Lung (tissue), 12 donors: ENCODE measurements around the gene SAMM50. TPM values are rescaled to one million over a fixed set of nuclear protein-coding genes. Genes with fewer than 3 reads are reported as not detected.

Source experiments
- ATAC-seq: fragments of 200-7000 bp; cut with Tn5 transposase; one replicate; pipeline ENCODE4 v1.9.1; 2020; ENCODE audit warnings: moderate number of reproducible peaks; ENCODE audit not compliant: insufficient read depth, low FRiP score
- DNase-seq, 3 donors: peaks; one replicate each; pipeline ENCODE4 v3.0.0-alpha.2; 2013 to 2017
- H3K27ac ChIP-seq, 2 donors: one replicate each; pipeline ENCODE4 v1.5.1; 2013; ENCODE audit warnings: mild to moderate bottlenecking in 2 of 2, moderate library complexity in 2 of 2, control low read depth in 1 of 2, inconsistent platforms in 1 of 2, low read depth in 1 of 2, low read length in 1 of 2
- H3K27me3 ChIP-seq, 3 donors: one replicate each; pipeline ENCODE4 v1.5.1; 2013; ENCODE audit warnings: low read length in 2 of 3; ENCODE audit not compliant: control insufficient read depth in 3 of 3, insufficient read depth in 3 of 3
- H3K36me3 ChIP-seq, 4 donors: one replicate each; pipeline ENCODE4 v1.5.1; 2013; ENCODE audit warnings: low read length in 4 of 4, mild to moderate bottlenecking in 1 of 4, moderate library complexity in 1 of 4; ENCODE audit not compliant: control insufficient read depth in 4 of 4, insufficient read depth in 4 of 4
- H3K4me1 ChIP-seq, 5 donors: one replicate each; pipeline ENCODE4 v1.5.1; 2013; ENCODE audit warnings: low read length in 5 of 5, mild to moderate bottlenecking in 2 of 5, moderate library complexity in 1 of 5; ENCODE audit not compliant: control insufficient read depth in 5 of 5, insufficient read depth in 5 of 5
- H3K4me3 ChIP-seq: one replicate; pipeline ENCODE4 v1.5.1; 2013; ENCODE audit warnings: mild to moderate bottlenecking, control low read depth, moderate library complexity
- H3K9ac ChIP-seq, 2 donors: one replicate each; pipeline ENCODE4 v1.5.1; 2013; ENCODE audit warnings: low read length in 2 of 2, control low read depth in 1 of 2; ENCODE audit not compliant: insufficient read depth in 1 of 2
- H3K9me3 ChIP-seq, 4 donors: one replicate each; pipeline ENCODE4 v1.5.1; 2013; ENCODE audit warnings: low read length in 3 of 4, mild to moderate bottlenecking in 1 of 4, moderate library complexity in 1 of 4; ENCODE audit not compliant: control insufficient read depth in 4 of 4, insufficient read depth in 3 of 4
- WGBS, 2 donors: extraction: QIAGEN DNeasy Blood & Tissue Kit; methylation state at CpG; one replicate each; pipeline ENCODE4 v1.1.7; 2013; 5-methylcytosine and 5-hydroxymethylcytosine counted together
- polyA plus RNA-seq, 2 donors: library from polyadenylated mRNA; stranded (reverse); fragments of 200-250 nt; gene quantifications; one replicate each; pipeline ENCODE4 v1.2.1, GENCODE V29; 2013
- total RNA-seq, 2 donors: library from RNA; depleted of rRNA in 1 of 2; stranded (reverse); fragments of >200 nt in 1 of 2; gene quantifications; one replicate each; pipeline ENCODE4 v1.2.1, GENCODE V29; 2014 to 2021
- TF ChIP-seq, protein P1 (sequence below): IDR thresholded peaks from 2 replicates; pipeline ENCODE4 v1.5.1; 2012; ENCODE audit warnings: mild to moderate bottlenecking; ENCODE audit errors: control extremely low read depth, extremely low read depth
- donor health status: control.
- donor health status: control.
- donor health status: Bipolar disorder and iron deficiency.
- donor health status: healthy.
- donor health status: DM: yes; HTN: yes; CAD: no.

SAMM50 gene
- total and polyA plus RNA-seq, 4 donors: 11.2 to 35.9 (median 30.5) TPM

DNA sequence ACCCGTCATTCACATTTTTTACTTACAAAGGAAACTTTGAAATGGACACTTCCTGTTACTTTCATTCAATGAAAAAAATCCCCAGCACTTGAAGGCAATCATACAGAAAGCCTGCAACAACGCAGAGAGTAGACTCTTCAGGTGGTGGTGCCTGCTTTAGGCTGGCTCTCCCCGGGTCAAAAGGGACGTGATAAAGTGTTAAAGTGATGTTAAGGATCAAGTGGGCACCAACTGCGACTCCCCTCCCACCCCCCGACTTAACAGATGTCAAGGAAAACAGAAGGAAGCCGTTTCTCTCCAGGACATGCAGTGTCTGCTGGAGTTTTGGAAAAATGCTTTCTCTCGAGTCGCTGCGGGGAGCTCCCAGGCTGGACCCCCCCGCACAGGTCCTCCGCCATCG lies 32.1 kb upstream of the SAMM50 start:
- DNase-seq (no peak), ATAC-seq (no peak)
- Histone ChIP-seq H3K27me3 (peaks cover 0 to 4% (median 0%) of the 10 kb centered on the region in 3 donors), H3K36me3 (no peaks in the 10 kb centered on the region), H3K9ac (peak overlapping the region in 1 of 2 donors; percentile 68), H3K9me3 (no peaks in the 10 kb centered on the region), H3K27ac (no peak overlapping the region), H3K4me1 (peaks cover 0 to 6% (median 2%) of the 10 kb centered on the region in 5 donors), H3K4me3 (no peak overlapping the region)
- TF ChIP-seq, protein P1, sequence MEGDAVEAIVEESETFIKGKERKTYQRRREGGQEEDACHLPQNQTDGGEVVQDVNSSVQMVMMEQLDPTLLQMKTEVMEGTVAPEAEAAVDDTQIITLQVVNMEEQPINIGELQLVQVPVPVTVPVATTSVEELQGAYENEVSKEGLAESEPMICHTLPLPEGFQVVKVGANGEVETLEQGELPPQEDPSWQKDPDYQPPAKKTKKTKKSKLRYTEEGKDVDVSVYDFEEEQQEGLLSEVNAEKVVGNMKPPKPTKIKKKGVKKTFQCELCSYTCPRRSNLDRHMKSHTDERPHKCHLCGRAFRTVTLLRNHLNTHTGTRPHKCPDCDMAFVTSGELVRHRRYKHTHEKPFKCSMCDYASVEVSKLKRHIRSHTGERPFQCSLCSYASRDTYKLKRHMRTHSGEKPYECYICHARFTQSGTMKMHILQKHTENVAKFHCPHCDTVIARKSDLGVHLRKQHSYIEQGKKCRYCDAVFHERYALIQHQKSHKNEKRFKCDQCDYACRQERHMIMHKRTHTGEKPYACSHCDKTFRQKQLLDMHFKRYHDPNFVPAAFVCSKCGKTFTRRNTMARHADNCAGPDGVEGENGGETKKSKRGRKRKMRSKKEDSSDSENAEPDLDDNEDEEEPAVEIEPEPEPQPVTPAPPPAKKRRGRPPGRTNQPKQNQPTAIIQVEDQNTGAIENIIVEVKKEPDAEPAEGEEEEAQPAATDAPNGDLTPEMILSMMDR: no peak
- 0 to 1% methylated on average over 13 of the region's 13 CpGs for WGBS, 2 donors

DNA sequence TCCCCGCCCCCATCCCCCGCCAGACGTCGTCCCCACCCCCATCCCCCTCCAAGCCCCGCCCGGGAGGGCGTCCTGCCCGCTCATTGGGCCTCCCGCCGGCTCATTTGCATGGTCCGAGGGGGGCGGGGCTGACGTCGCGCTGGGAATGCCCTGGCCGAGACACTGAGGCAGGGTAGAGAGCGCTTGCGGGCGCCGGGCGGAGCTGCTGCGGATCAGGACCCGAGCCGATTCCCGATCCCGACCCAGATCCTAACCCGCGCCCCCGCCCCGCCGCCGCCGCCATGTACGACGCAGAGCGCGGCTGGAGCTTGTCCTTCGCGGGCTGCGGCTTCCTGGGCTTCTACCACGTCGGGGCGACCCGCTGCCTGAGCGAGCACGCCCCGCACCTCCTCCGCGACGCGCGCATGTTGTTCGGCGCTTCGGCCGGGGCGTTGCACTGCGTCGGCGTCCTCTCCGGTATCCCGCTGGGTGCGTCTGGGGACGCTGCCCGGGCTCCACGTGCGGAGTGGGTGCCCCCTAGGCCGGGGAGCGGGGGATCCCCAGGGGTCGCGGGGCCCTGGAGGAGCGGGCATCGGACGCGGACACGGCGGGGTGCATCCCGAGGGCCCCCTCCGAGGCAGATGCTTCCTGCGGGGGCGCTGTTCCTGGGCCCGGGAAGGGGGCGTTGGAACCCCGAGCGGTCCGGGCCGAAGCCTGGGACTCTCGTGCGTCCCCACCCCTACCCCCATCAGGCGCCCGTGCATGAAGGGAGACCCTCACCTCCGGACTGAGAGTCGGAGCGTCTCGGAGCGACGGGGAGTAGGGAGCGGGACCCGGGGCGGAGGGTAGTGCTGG lies 31.4 kb upstream of the SAMM50 start, which contains the start of gene PNPLA3:
Gene PNPLA3 (plus strand): TSS at position 175 of the 834 bp plus-strand sequence. CDS start 107 bp downstream, at position 282.
- H3K9me3 ChIP-seq: no peaks in the 10 kb centered on the region
- ATAC-seq: peak; percentile 91
- WGBS, 2 donors: 1 to 2% methylated on average over 77 to 99 of the region's 100 CpGs
- peak within 1 kb of the TSS; percentile 42 for H3K4me3 ChIP-seq
- peaks cover 0 to 4% (median 0%) of the 10 kb centered on the region in 3 donors for H3K27me3 ChIP-seq
- no peak within 1 kb of the TSS for H3K27ac ChIP-seq
- DNase-seq: peak; percentile 93 to 95 (median 94)
- no peaks in the 10 kb centered on the region for H3K36me3 ChIP-seq
- H3K4me1 ChIP-seq: peaks cover 0 to 6% (median 2%) of the 10 kb centered on the region in 5 donors
- TF ChIP-seq, protein P1: no peak
- H3K9ac ChIP-seq: peak within 1 kb of the TSS in 1 of 2 donors; percentile 68

DNA sequence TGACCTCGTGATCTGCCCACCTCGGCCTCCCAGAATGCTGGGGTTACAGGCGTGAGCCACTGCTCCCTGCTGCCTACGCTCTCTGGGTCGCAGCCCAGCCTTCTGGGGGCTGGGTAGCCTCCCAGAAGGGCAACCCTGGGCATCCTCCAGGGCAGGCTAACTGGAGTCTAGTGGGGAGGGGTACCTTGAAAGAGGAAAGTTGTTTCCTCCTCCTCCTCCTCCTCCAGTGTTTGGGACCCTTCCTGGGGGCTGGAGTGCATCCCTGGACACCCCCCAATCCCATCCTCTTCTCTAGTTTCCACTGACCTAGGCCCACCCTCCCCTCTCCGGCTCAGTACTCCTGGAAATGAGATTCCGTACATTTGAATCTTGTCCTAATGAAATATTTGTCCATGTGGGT lies 30.4 kb upstream of the SAMM50 start:
- Histone ChIP-seq H3K4me1 (peaks cover 0 to 6% (median 2%) of the 10 kb centered on the region in 5 donors), H3K9me3 (no peaks in the 10 kb centered on the region), H3K27me3 (peaks cover 0 to 4% (median 0%) of the 10 kb centered on the region in 3 donors), H3K9ac (no peak overlapping the region), H3K27ac (no peak overlapping the region), H3K36me3 (no peaks in the 10 kb centered on the region), H3K4me3 (no peak overlapping the region)
- DNase-seq: no peak
- 64 to 69% methylated on average over 7 of the region's 7 CpGs for WGBS, 2 donors
- ATAC-seq: no peak
- TF ChIP-seq, protein P1: no peak
